ENCODE measurements around the gene CD200. TPM values are rescaled to one million over a fixed set of nuclear protein-coding genes. Genes with fewer than 3 reads are reported as not detected.

The CD200 gene
- total RNA-seq, 1 experiment from 2014 or later, result 46.8 TPM

GRCh38 chr3:112411425-112411824 lies 78.5 kb downstream of the CD200 start (continued):
- TF ChIP-seq CTCF (IDR thresholded peaks at IDR 0.05) (no peak), ZNF232 (CRISPR knock-in tag; IDR thresholded peaks at IDR 0.05) (no peak), ZNF532 (CRISPR knock-in tag; IDR thresholded peaks at IDR 0.05; ENCODE audit: borderline replicate concordance) (no peak), AFF4 (CRISPR knock-in tag; IDR thresholded peaks at IDR 0.05; ENCODE audit: borderline replicate concordance) (no peak), NFATC4 (CRISPR knock-in tag; IDR thresholded peaks at IDR 0.05) (no peak), ZMAT4 (CRISPR knock-in tag; IDR thresholded peaks at IDR 0.05) (no peak)

Other genes starting within 250 kb of the CD200 start
- gene C3orf52, start 246.8 kb upstream of the CD200 start, total RNA-seq (2021), result 10.2 to 14.3 TPM (median 10.3 TPM) in 3 replicates
- 0.07 to 0.17 TPM in 2 of 3 replicates, not detected in the other for gene GCSAM, start 199.9 kb upstream of the CD200 start, total RNA-seq (2021)
- gene SLC9C1, start 38.9 kb upstream of the CD200 start, total RNA-seq (2021), result 1.4 to 3.5 TPM (median 2.5 TPM) in 3 replicates
- 0.14 to 0.37 TPM in 2 of 3 replicates, not detected in the other for gene BTLA, start 166.3 kb downstream of the CD200 start, total RNA-seq (2021)
- gene ATG3, start 228.8 kb downstream of the CD200 start, total RNA-seq (2021), result 44.3 to 60.1 TPM (median 48.1 TPM) in 3 replicates
- 39.2 to 44.8 TPM (median 40.7 TPM) in 3 replicates for gene SLC35A5, start 228.9 kb downstream of the CD200 start, total RNA-seq (2021)

Data from WTC11 (cell line).